ENCODE data around the gene DNER.

Gene DNER

DNA sequence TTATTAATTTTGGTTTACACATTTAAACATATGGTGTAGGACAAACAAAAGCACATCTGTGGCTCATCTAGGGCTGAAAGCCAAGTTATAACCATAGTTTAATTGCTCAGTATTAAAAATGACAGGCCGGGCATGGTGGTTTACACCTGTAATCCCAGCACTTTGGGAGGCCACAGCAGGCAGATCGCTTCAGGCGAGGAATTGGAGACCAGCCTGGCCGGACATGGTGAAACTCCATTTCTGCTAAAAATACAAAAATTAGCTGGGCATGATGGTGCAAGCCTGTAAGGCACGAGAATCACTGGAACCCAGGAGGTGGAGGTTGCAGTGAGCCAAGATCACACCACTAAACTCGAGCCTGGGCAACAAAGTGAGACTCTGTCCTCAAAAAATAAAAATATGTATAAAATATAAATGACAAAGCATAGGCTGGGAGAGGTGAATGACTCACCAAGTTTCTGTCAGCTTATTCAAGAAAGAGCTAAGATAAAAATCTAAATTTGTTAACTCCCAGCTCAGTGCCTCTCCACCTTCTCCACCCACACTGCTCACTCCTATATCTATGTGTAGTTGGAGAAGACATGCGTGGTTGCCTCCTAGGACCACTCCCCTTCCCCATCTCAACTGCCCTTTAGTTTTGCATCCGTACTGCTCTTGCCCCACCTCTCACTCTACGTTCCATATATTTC lies 364.1 kb downstream of the DNER start:
- Histone ChIP-seq H3K4me2 (ENCODE audit: low read depth, low read length, poor library complexity, severe bottlenecking) (no peak overlapping the region), H4K20me1 (ENCODE audit: insufficient read depth, low read length, poor library complexity, severe bottlenecking) (no peaks in the 10 kb centered on the region), H3K79me2 (ENCODE audit: insufficient read depth, low read length) (no peaks in the 10 kb centered on the region), H3K4me3 (ENCODE audit: low read length, poor library complexity, severe bottlenecking) (no peak overlapping the region), H3K9me3 (ENCODE audit: insufficient read depth, low read depth, low read length) (peaks cover 7% of the 10 kb centered on the region; the same call in 1 of the 2 replicates), H3K9ac (ENCODE audit: low read depth, low read length, poor library complexity, severe bottlenecking) (no peak overlapping the region), H3K9me2 (replicated peaks; ENCODE audit: low read depth, low read length) (no peaks in the 10 kb centered on the region), H3K4me1 (ENCODE audit: insufficient read depth, low read length, poor library complexity, severe bottlenecking) (no peaks in the 10 kb centered on the region), H3K27me3 (ENCODE audit: insufficient read depth, low read length, poor library complexity, severe bottlenecking) (no peaks in the 10 kb centered on the region), H2AFZ (ENCODE audit: low read length) (no peak overlapping the region), H3F3A (ENCODE audit: low read depth) (no peaks in the 10 kb centered on the region), H3K36me3 (ENCODE audit: insufficient read depth, low read length) (no peaks in the 10 kb centered on the region)
- TF ChIP-seq EZH2phosphoT487 (IDR thresholded peaks at IDR 0.05; ENCODE audit: borderline replicate concordance): no peak
- TF ChIP-seq, protein P1, sequence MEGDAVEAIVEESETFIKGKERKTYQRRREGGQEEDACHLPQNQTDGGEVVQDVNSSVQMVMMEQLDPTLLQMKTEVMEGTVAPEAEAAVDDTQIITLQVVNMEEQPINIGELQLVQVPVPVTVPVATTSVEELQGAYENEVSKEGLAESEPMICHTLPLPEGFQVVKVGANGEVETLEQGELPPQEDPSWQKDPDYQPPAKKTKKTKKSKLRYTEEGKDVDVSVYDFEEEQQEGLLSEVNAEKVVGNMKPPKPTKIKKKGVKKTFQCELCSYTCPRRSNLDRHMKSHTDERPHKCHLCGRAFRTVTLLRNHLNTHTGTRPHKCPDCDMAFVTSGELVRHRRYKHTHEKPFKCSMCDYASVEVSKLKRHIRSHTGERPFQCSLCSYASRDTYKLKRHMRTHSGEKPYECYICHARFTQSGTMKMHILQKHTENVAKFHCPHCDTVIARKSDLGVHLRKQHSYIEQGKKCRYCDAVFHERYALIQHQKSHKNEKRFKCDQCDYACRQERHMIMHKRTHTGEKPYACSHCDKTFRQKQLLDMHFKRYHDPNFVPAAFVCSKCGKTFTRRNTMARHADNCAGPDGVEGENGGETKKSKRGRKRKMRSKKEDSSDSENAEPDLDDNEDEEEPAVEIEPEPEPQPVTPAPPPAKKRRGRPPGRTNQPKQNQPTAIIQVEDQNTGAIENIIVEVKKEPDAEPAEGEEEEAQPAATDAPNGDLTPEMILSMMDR (conservative IDR thresholded peaks at IDR 0.05; ENCODE audit: low read length): no peak

DNA sequence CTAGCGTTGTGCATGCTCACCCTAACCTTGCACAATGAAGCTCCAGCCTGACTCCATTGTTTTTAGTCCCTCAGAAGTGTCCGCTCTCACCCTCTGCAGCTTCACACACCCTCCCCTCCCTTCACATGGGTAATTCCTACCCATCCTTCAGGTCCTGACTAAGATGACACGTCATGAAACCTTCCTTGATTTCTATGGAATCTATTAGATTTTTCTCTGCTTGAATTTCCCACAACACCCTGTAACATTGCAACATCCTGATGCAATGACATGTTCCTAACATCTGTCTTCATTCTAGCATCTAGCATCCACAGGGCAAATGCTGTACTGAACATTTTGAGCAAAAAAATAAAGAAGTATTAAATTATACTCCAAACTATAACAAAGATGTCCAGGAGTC lies 366.2 kb downstream of the DNER start:
- Histone ChIP-seq H3K9me2 (replicated peaks; ENCODE audit: low read depth, low read length) (no peaks in the 10 kb centered on the region), H3K36me3 (ENCODE audit: insufficient read depth, low read length) (no peaks in the 10 kb centered on the region), H3K4me1 (ENCODE audit: insufficient read depth, low read length, poor library complexity, severe bottlenecking) (no peaks in the 10 kb centered on the region), H3K27me3 (ENCODE audit: insufficient read depth, low read length, poor library complexity, severe bottlenecking) (no peaks in the 10 kb centered on the region), H3K79me2 (ENCODE audit: insufficient read depth, low read length) (no peaks in the 10 kb centered on the region), H3K9me3 (ENCODE audit: insufficient read depth, low read depth, low read length) (peaks cover 7% of the 10 kb centered on the region; the same call in 1 of the 2 replicates), H3K9ac (ENCODE audit: low read depth, low read length, poor library complexity, severe bottlenecking) (no peak overlapping the region), H2AFZ (ENCODE audit: low read length) (no peak overlapping the region), H3F3A (ENCODE audit: low read depth) (no peaks in the 10 kb centered on the region), H3K4me3 (ENCODE audit: low read length, poor library complexity, severe bottlenecking) (no peak overlapping the region), H4K20me1 (ENCODE audit: insufficient read depth, low read length, poor library complexity, severe bottlenecking) (no peaks in the 10 kb centered on the region), H3K4me2 (ENCODE audit: low read depth, low read length, poor library complexity, severe bottlenecking) (no peak overlapping the region)
- TF ChIP-seq, protein P1 (conservative IDR thresholded peaks at IDR 0.05; ENCODE audit: low read length): no peak

DNA sequence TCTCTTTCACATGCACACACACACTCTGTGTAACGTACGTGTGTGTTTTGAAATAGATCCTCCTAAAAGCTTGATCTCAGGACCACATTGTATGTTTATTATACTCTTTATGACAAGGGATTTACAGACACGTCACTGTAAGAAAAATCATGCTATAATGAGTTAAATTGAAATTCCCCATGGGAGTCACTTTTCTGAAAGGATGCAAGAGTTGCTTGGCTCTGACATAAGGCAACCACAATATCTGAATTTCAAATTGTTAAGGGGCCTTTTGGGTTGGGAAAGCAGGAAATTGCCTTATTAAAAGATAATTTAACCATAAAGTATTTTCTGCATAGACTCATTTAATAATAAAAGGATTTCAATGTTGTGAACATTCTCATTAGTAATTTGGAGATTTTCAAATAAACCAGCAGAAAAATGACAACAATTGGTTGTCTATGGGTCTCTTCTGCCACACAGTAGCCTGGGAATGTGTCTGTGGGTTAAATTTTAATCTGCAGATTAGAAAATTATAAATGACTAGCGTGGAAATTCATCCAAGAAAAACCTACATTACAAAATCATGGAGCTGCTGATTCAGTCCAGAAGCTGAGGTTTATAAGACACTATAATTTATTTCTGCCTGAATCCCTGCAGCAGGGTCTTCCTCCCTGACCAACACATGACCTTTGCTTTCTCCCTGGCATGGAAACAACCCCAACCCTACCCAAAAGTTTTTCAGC lies 367.4 kb downstream of the DNER start:
- Histone ChIP-seq H3K9me3 (ENCODE audit: insufficient read depth, low read depth, low read length) (peaks cover 7% of the 10 kb centered on the region; the same call in 1 of the 2 replicates), H3K9me2 (replicated peaks; ENCODE audit: low read depth, low read length) (no peaks in the 10 kb centered on the region), H2AFZ (ENCODE audit: low read length) (no peak overlapping the region), H3K4me2 (ENCODE audit: low read depth, low read length, poor library complexity, severe bottlenecking) (no peak overlapping the region), H3K79me2 (ENCODE audit: insufficient read depth, low read length) (no peaks in the 10 kb centered on the region), H3K36me3 (ENCODE audit: insufficient read depth, low read length) (no peaks in the 10 kb centered on the region), H3K9ac (ENCODE audit: low read depth, low read length, poor library complexity, severe bottlenecking) (no peak overlapping the region), H3K27me3 (ENCODE audit: insufficient read depth, low read length, poor library complexity, severe bottlenecking) (no peaks in the 10 kb centered on the region), H3K4me3 (ENCODE audit: low read length, poor library complexity, severe bottlenecking) (no peak overlapping the region), H3F3A (ENCODE audit: low read depth) (no peaks in the 10 kb centered on the region), H3K4me1 (ENCODE audit: insufficient read depth, low read length, poor library complexity, severe bottlenecking) (no peaks in the 10 kb centered on the region), H4K20me1 (ENCODE audit: insufficient read depth, low read length, poor library complexity, severe bottlenecking) (no peaks in the 10 kb centered on the region)
- TF ChIP-seq, protein P1 (conservative IDR thresholded peaks at IDR 0.05; ENCODE audit: low read length): no peak

Data from Loucy (cell line).